ENCODE results near the gene MKKS.

The MKKS gene

DNA sequence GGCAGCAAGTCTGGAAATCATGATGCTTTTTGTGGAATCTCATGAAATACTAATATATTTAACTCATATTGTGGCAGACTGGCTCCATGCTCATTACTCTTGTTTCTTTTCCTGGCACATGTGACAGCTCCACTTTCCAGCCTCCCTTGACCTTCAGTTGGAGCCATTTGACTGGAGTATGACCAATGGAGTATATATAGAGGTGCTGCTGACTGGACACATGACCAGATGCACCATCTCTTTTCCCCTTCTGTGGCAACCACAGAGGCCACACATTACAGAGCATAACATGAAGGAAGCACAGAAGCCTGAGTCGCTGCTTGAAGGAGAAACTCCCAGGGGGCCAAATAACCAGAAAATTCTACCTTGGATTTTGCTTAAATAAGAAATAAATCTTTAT lies 77.4 kb downstream of the MKKS start:
- Histone ChIP-seq H3K4me3 (ENCODE audit: low read length) (no peak overlapping the region), H3K9me3 (ENCODE audit: insufficient read depth, low read length) (no peaks in the 10 kb centered on the region), H3K27me3 (ENCODE audit: low read depth, low read length) (peaks cover 21% of the 10 kb centered on the region), H3K9ac (ENCODE audit: low read length) (no peak overlapping the region), H3K27ac (ENCODE audit: low read length) (no peak overlapping the region), H3K36me3 (replicated peaks; ENCODE audit: low read depth, low read length) (no peaks in the 10 kb centered on the region), H3K4me2 (ENCODE audit: low read length) (no peak overlapping the region), H3K4me1 (ENCODE audit: low read length) (no peaks in the 10 kb centered on the region), H4K20me1 (ENCODE audit: insufficient read depth, low read length) (no peaks in the 10 kb centered on the region), H2AFZ (ENCODE audit: low read depth, low read length) (no peak overlapping the region), H3K79me2 (ENCODE audit: low read length) (no peaks in the 10 kb centered on the region)
- TF ChIP-seq, protein P1, sequence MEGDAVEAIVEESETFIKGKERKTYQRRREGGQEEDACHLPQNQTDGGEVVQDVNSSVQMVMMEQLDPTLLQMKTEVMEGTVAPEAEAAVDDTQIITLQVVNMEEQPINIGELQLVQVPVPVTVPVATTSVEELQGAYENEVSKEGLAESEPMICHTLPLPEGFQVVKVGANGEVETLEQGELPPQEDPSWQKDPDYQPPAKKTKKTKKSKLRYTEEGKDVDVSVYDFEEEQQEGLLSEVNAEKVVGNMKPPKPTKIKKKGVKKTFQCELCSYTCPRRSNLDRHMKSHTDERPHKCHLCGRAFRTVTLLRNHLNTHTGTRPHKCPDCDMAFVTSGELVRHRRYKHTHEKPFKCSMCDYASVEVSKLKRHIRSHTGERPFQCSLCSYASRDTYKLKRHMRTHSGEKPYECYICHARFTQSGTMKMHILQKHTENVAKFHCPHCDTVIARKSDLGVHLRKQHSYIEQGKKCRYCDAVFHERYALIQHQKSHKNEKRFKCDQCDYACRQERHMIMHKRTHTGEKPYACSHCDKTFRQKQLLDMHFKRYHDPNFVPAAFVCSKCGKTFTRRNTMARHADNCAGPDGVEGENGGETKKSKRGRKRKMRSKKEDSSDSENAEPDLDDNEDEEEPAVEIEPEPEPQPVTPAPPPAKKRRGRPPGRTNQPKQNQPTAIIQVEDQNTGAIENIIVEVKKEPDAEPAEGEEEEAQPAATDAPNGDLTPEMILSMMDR (IDR thresholded peaks at IDR 0.05; ENCODE audit: low read depth, low read length), result no peak
- TF ChIP-seq EZH2phosphoT487 (IDR thresholded peaks at IDR 0.05; ENCODE audit: low read depth), result no peak

DNA sequence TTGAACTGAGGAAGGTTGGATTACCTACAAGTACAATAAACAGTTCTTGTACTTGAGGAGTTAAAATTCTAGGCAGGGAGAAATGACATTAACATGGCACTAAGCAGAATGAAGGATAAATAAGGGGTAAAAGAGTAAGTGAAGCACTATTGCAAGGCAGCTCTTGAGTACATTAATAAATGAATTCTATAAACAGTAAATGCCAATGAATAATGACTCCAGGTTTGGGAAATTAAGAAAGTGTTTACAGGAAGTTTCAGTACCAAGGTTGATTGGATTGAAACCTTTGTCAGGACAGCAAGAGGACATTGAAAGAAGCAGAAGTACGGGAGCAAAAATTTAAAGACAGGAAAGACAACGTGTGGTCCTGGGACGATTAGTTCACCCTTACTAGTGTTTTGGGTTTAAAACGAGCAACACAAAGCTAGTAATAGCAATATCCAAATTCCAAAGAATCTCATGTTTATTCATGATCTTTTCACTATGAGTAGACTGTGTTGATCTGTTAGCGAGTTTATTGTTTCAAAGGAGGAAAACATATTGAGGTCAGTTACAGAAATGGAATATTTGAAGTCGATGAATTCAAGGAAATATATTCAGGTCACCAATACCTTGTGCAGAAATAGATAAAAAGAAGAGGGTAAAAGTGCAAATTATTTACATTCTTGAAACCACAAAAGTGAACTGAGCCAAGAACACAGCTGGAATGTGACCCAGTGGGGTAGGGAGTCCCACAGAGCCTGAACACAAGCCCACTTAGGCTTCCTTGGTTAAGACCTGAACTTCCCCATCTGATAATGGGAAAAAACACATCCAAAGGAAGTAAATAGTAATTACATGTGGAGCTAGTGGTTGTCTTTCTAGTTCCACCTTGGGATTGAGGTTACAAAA lies 80.8 kb downstream of the MKKS start:
- Histone ChIP-seq H3K4me3 (ENCODE audit: low read length) (no peak overlapping the region), H3K9me3 (ENCODE audit: insufficient read depth, low read length) (no peaks in the 10 kb centered on the region), H3K27ac (ENCODE audit: low read length) (no peak overlapping the region), H2AFZ (ENCODE audit: low read depth, low read length) (no peak overlapping the region), H3K9ac (ENCODE audit: low read length) (no peak overlapping the region), H3K36me3 (replicated peaks; ENCODE audit: low read depth, low read length) (no peaks in the 10 kb centered on the region), H3K27me3 (ENCODE audit: low read depth, low read length) (peaks cover 9% of the 10 kb centered on the region; the same call in 1 of the 2 replicates), H3K79me2 (ENCODE audit: low read length) (no peaks in the 10 kb centered on the region), H3K4me2 (ENCODE audit: low read length) (no peak overlapping the region), H4K20me1 (ENCODE audit: insufficient read depth, low read length) (no peaks in the 10 kb centered on the region), H3K4me1 (ENCODE audit: low read length) (peaks cover 12% of the 10 kb centered on the region)
- TF ChIP-seq EZH2phosphoT487 (IDR thresholded peaks at IDR 0.05; ENCODE audit: low read depth), result no peak
- TF ChIP-seq, protein P1 (IDR thresholded peaks at IDR 0.05; ENCODE audit: low read depth, low read length), result no peak
